HepG2 (cell line): Measurements from ENCODE around the gene BIRC5. TPM values are rescaled to one million over a fixed set of nuclear protein-coding genes. Genes with fewer than 3 reads are reported as not detected.

Source experiments
- BCL3 ChIP-seq: sonication (generic); formaldehyde crosslinking; IDR thresholded peaks from 2 replicates; pipeline ENCODE4 v1.5.1; 2020; ENCODE audit warnings: mild to moderate bottlenecking, missing genetic modification reagents, moderate library complexity
- CCDC6 ChIP-seq: sonication (generic); formaldehyde crosslinking; IDR thresholded peaks from 2 replicates; pipeline ENCODE4 v1.8.1; 2022; ENCODE audit warnings: mild to moderate bottlenecking, missing genetic modification reagents, moderate library complexity
- GLMP ChIP-seq: sonication (generic); formaldehyde crosslinking; IDR thresholded peaks from 2 replicates; pipeline ENCODE4 v1.9.0; 2021; ENCODE audit warnings: missing genetic modification reagents, mild to moderate bottlenecking, borderline replicate concordance
- MATR3 ChIP-seq: sonication (generic); formaldehyde crosslinking; IDR thresholded peaks from 2 replicates; pipeline ENCODE4 v1.4.0; 2020; ENCODE audit warnings: missing genetic modification reagents
- MZF1 ChIP-seq: sonication (generic); formaldehyde crosslinking; IDR thresholded peaks from 2 replicates; pipeline ENCODE4 v1.8.1; 2023; ENCODE audit warnings: mild to moderate bottlenecking, missing genetic modification reagents, borderline replicate concordance
- NFE2 ChIP-seq: sonication (generic); formaldehyde crosslinking; IDR thresholded peaks from 2 replicates; pipeline ENCODE4 v1.4.0; 2020; ENCODE audit warnings: missing genetic modification reagents
- TBX3 ChIP-seq: fragments of 450-650 bp; IDR thresholded peaks from 2 replicates; pipeline ENCODE4 v1.6.1; 2017; ENCODE audit warnings: antibody characterized with exemption, mild to moderate bottlenecking, inconsistent platforms, borderline replicate concordance
- TMF1 ChIP-seq: sonication (generic); formaldehyde crosslinking; IDR thresholded peaks from 2 replicates; pipeline ENCODE4 v1.8.1; 2022; ENCODE audit warnings: low read depth, missing genetic modification reagents
- ZFP1 ChIP-seq: IDR thresholded peaks from 2 replicates; pipeline ENCODE4 v1.6.1; 2016
- ZNF124 ChIP-seq: sonication (generic); formaldehyde crosslinking; IDR thresholded peaks from 2 replicates; pipeline ENCODE4 v1.4.0; 2020; ENCODE audit warnings: missing genetic modification reagents
- ZNF142 ChIP-seq: sonication (generic); formaldehyde crosslinking; IDR thresholded peaks from 2 replicates; pipeline ENCODE4 v1.4.0; 2020; ENCODE audit warnings: missing genetic modification reagents
- ZNF335 ChIP-seq: sonication (generic); formaldehyde crosslinking; IDR thresholded peaks from 2 replicates; pipeline ENCODE4 v1.4.0; 2020; ENCODE audit warnings: missing genetic modification reagents
- ZNF350 ChIP-seq: sonication (generic); formaldehyde crosslinking; IDR thresholded peaks from 2 replicates; pipeline ENCODE4 v1.4.0; 2020; ENCODE audit warnings: mild to moderate bottlenecking, low read depth, missing genetic modification reagents, borderline replicate concordance
- ZNF354B ChIP-seq: sonication (generic); formaldehyde crosslinking; IDR thresholded peaks from 2 replicates; pipeline ENCODE4 v1.8.0; 2022; ENCODE audit warnings: mild to moderate bottlenecking, missing genetic modification reagents
- ZNF609 ChIP-seq: sonication (generic); formaldehyde crosslinking; IDR thresholded peaks from 2 replicates; pipeline ENCODE4 v1.4.0; 2020; ENCODE audit warnings: mild to moderate bottlenecking, missing genetic modification reagents, borderline replicate concordance
- ZNF614 ChIP-seq: IDR thresholded peaks from 2 replicates; pipeline ENCODE4 v1.6.1; 2018; ENCODE audit warnings: missing biosample characterization, missing genetic modification reagents, inconsistent platforms, borderline replicate concordance
- ZNF776 ChIP-seq: sonication (generic); formaldehyde crosslinking; IDR thresholded peaks from 2 replicates; pipeline ENCODE4 v1.4.0; 2020; ENCODE audit warnings: mild to moderate bottlenecking, missing genetic modification reagents
- polyA plus RNA-seq, 8 experiments: library from polyadenylated mRNA; depleted of rRNA in 3 of 8; stranded (reverse) in 7 of 8; unstranded in 1 of 8; fragments of >200 nt; fragmentation: Illumina TruSeq in 4 of 8; extraction: Trizol in 4 of 8; gene quantifications; 2 replicates each; pipeline versions ENCODE4 v1.2.1 to v1.2.3, GENCODE V29; 2011 to 2016; ENCODE audit warnings: low read depth in 4 of 8, missing spikeins in 1 of 8, mixed read lengths in 1 of 8; ENCODE audit not compliant: insufficient read depth in 1 of 8
- total RNA-seq, 5 experiments: library from RNA; depleted of rRNA; stranded (reverse); fragments of >200 nt; fragmentation: Illumina TruSeq; extraction: Trizol; gene quantifications; 2 replicates each; pipeline ENCODE4 v1.2.3, GENCODE V29; 2016; ENCODE audit warnings: low read depth in 1 of 5

The BIRC5 gene
- total and polyA plus RNA-seq, 2 of the 13 experiments (the other 11 are each of a cell fraction or from before 2014, with no cell fraction given), result 30.3 to 135 TPM

- TF ChIP-seq GLMP (no peak), CCDC6 (CRISPR knock-in tag) (no peak), ZNF354B (CRISPR knock-in tag) (peak; percentile 53; the same call in 1 of the 2 replicates), ZNF335 (CRISPR knock-in tag) (peak; percentile 62; the same call in 1 of the 2 replicates), ZNF142 (CRISPR knock-in tag) (no peak), MATR3 (no peak), ZNF609 (CRISPR knock-in tag) (peak; percentile 49; the same call in 1 of the 2 replicates), BCL3 (no peak; the same call in 1 of the 2 replicates), NFE2 (no peak), ZNF124 (CRISPR knock-in tag) (no peak), ZNF776 (CRISPR knock-in tag) (no peak), MZF1 (no peak), TMF1 (CRISPR knock-in tag) (no peak), ZNF614 (CRISPR knock-in tag) (peak; percentile 61; the same call in 1 of the 2 replicates), ZFP1 (CRISPR knock-in tag) (no peak), TBX3 (no peak), ZNF350 (peak; percentile 42; the same call in 1 of the 2 replicates)
Measured at GRCh38 chr17:78263063-78263735, 49.1 kb downstream of the BIRC5 start (continued).
